HepG2 (cell line): ENCODE measurements around the gene MYO7B. TPM values are rescaled to one million over a fixed set of nuclear protein-coding genes. Genes with fewer than 3 reads are reported as not detected.

ENCODE experiments used
- ATAC-seq: fragments of 200-7000 bp; cut with Tn5 transposase; 3 replicates; pipeline ENCODE4 v1.9.1; 2020; ENCODE audit warnings: mild to moderate bottlenecking, moderate library complexity
- BruUV-seq: library from RNA; stranded (reverse); fragments of 400-500 nt; replicated peaks from 2 replicates; lab custom pipeline; 2021; lab: Mats Ljungman, UMichigan
- CTCF ChIA-PET: fragments of 300-600 bp; formaldehyde crosslinking; extraction: SDS; loops from one replicate; lab custom pipeline; 2021; ENCODE audit warnings: low total read pairs, inconsistent platforms, low intra/inter-chr PET ratio; lab: Yijun Ruan, JAX
- POLR2A ChIA-PET: fragments of 350-600 bp; sonication (Branson Sonifier 250); formaldehyde crosslinking; loops from one replicate; lab custom pipeline; 2020; ENCODE audit warnings: antibody characterized with exemption, inconsistent platforms; lab: Yijun Ruan, JAX
- DNase-seq: peaks from one replicate; pipeline ENCODE4 v3.0.0-alpha.2; 2015; ENCODE audit warnings: low spot score
- FAIRE-seq: peaks from 3 replicates; lab custom pipeline; 2011; peaks lifted over from hg19 to GRCh38; lab: Jason Lieb, UNC
- H2AFZ ChIP-seq: one replicate; pipeline ENCODE4 v1.6.1; 2011; ENCODE audit warnings: low read length, inconsistent platforms
- H3K27ac ChIP-seq: fragments of 300-600 bp; 3 replicates; pipeline ENCODE4 v1.8.0; 2011; ENCODE audit warnings: mixed run types, mild to moderate bottlenecking, mixed read lengths, low read length, inconsistent platforms; ENCODE audit not compliant: insufficient read depth; ENCODE audit errors: extremely low read length
- H3K27me3 ChIP-seq, 2 experiments: fragments of 200-600 bp in 1 of 2; 2 replicates in 1 of 2; 3 replicates in 1 of 2; pipeline versions ENCODE4 v1.6.0 to v1.8.0; 2011; ENCODE audit warnings: low read length in 2 of 2, mild to moderate bottlenecking in 2 of 2, moderate library complexity in 2 of 2, inconsistent platforms in 1 of 2; ENCODE audit not compliant: insufficient read depth in 2 of 2, control insufficient read depth in 1 of 2
- H3K36me3 ChIP-seq, 2 experiments: fragments of 200-600 bp in 1 of 2; replicated peaks in 1 of 2; 2 replicates in 1 of 2; 3 replicates in 1 of 2; pipeline versions ENCODE4 v1.5.1 to v1.8.0; 2011; ENCODE audit warnings: low read length in 2 of 2, inconsistent platforms in 1 of 2; ENCODE audit not compliant: insufficient read depth in 2 of 2, control insufficient read depth in 1 of 2
- H3K4me1 ChIP-seq: 2 replicates; pipeline ENCODE4 v1.5.1; 2012; ENCODE audit warnings: low read length, inconsistent platforms; ENCODE audit not compliant: insufficient read depth
- H3K4me2 ChIP-seq: 2 replicates; pipeline ENCODE4 v1.6.0; 2011; ENCODE audit warnings: low read depth, low read length, inconsistent platforms
- H3K4me3 ChIP-seq, 3 experiments: fragments of 200-600 bp in 1 of 3; sonication (generic), shearing (Covaris generic) in 1 of 3; replicated peaks in 1 of 3; 2 replicates each; pipeline ENCODE4 v1.5.1; 2011 to 2016; ENCODE audit warnings: low read length in 3 of 3, inconsistent platforms in 2 of 3, low read depth in 2 of 3, mild to moderate bottlenecking in 2 of 3, control low read depth in 1 of 3, mixed read lengths in 1 of 3; ENCODE audit not compliant: insufficient read depth in 1 of 3
- H3K79me2 ChIP-seq: one replicate; pipeline ENCODE4 v1.6.1; 2011; ENCODE audit warnings: low read length, inconsistent platforms; ENCODE audit not compliant: insufficient read depth
- H3K9ac ChIP-seq: 2 replicates; pipeline ENCODE4 v1.6.0; 2011; ENCODE audit warnings: mild to moderate bottlenecking, low read depth, low read length, inconsistent platforms; ENCODE audit not compliant: insufficient read depth
- H3K9me3 ChIP-seq: 2 replicates; pipeline ENCODE4 v1.5.1; 2012; ENCODE audit warnings: mild to moderate bottlenecking, low read length
- H4K20me1 ChIP-seq: 2 replicates; pipeline ENCODE4 v1.6.0; 2011; ENCODE audit warnings: inconsistent platforms, mild to moderate bottlenecking, low read length, moderate library complexity; ENCODE audit not compliant: insufficient read depth
- AKAP8 ChIP-seq: sonication (generic); formaldehyde crosslinking; IDR thresholded peaks from 2 replicates; pipeline ENCODE4 v1.5.1; 2020; ENCODE audit warnings: mild to moderate bottlenecking, missing genetic modification reagents
- CCDC6 ChIP-seq: sonication (generic); formaldehyde crosslinking; IDR thresholded peaks from 2 replicates; pipeline ENCODE4 v1.8.1; 2022; ENCODE audit warnings: mild to moderate bottlenecking, missing genetic modification reagents, moderate library complexity
- IRF2 ChIP-seq: IDR thresholded peaks from 2 replicates; pipeline ENCODE4 v1.6.1; 2018; ENCODE audit warnings: missing genetic modification reagents, missing compliant biosample characterization
- ISL2 ChIP-seq: sonication (generic); formaldehyde crosslinking; IDR thresholded peaks from 2 replicates; pipeline ENCODE4 v1.5.0; 2020; ENCODE audit warnings: missing genetic modification reagents
- MATR3 ChIP-seq: sonication (generic); formaldehyde crosslinking; IDR thresholded peaks from 2 replicates; pipeline ENCODE4 v1.4.0; 2020; ENCODE audit warnings: missing genetic modification reagents
- MXD4 ChIP-seq: IDR thresholded peaks from 2 replicates; pipeline ENCODE4 v1.6.1; 2016; ENCODE audit warnings: mild to moderate bottlenecking, missing biosample characterization, missing genetic modification reagents
- RBFOX2 ChIP-seq: fragments of 200-400 bp; formaldehyde crosslinking; IDR thresholded peaks from 2 replicates; pipeline ENCODE4 v1.6.1; 2017; ENCODE audit warnings: low read depth, mild to moderate bottlenecking, low read length
- RORA ChIP-seq: sonication (generic); formaldehyde crosslinking; IDR thresholded peaks from 2 replicates; pipeline ENCODE4 v1.5.0; 2020; ENCODE audit warnings: mild to moderate bottlenecking, missing genetic modification reagents, moderate library complexity
- SALL1 ChIP-seq: sonication (generic); formaldehyde crosslinking; IDR thresholded peaks from 2 replicates; pipeline ENCODE4 v1.8.0; 2022; ENCODE audit warnings: mild to moderate bottlenecking, missing genetic modification reagents
- SPEN ChIP-seq: sonication (generic); formaldehyde crosslinking; IDR thresholded peaks from 2 replicates; pipeline ENCODE4 v1.5.1; 2020; ENCODE audit warnings: low read depth, mild to moderate bottlenecking, missing genetic modification reagents
- ZNF446 ChIP-seq: sonication (generic); formaldehyde crosslinking; IDR thresholded peaks from 2 replicates; pipeline ENCODE4 v1.5.0; 2020; ENCODE audit warnings: mild to moderate bottlenecking, missing genetic modification reagents
- WGBS: methylation state at CpG from one replicate; pipeline ENCODE4 v1.1.6; 2017; ENCODE audit warnings: low lambda C conversion rate; 5-methylcytosine and 5-hydroxymethylcytosine counted together
- in situ Hi-C: cut with HindIII; loops from 2 replicates; pipeline ENCODE4 v1.10.0; 2017; ENCODE audit warnings: low pct_unique_long_range_greater_than_20kb; ENCODE audit not compliant: extremely low pct_ligation_motif_present
- intact Hi-C: fragments of 100-400 bp; cut with micrococcal nuclease; formaldehyde crosslinking; loops from one replicate; pipeline ENCODE4 v1.10.0; 2022; ENCODE audit not compliant: unreplicated experiment
- polyA plus RNA-seq, 8 experiments: library from polyadenylated mRNA; depleted of rRNA in 3 of 8; stranded (reverse) in 7 of 8; unstranded in 1 of 8; fragments of >200 nt; fragmentation: Illumina TruSeq in 4 of 8; extraction: Trizol in 4 of 8; gene quantifications; 2 replicates each; pipeline versions ENCODE4 v1.2.1 to v1.2.3, GENCODE V29; 2011 to 2016; ENCODE audit warnings: low read depth in 4 of 8, missing spikeins in 1 of 8, mixed read lengths in 1 of 8; ENCODE audit not compliant: insufficient read depth in 1 of 8
- total RNA-seq, 5 experiments: library from RNA; depleted of rRNA; stranded (reverse); fragments of >200 nt; fragmentation: Illumina TruSeq; extraction: Trizol; gene quantifications; 2 replicates each; pipeline ENCODE4 v1.2.3, GENCODE V29; 2016; ENCODE audit warnings: low read depth in 1 of 5
- TF ChIP-seq, protein P1 (sequence below): sonication (generic); formaldehyde crosslinking; IDR thresholded peaks from 2 replicates; pipeline ENCODE4 v1.4.0; 2020; ENCODE audit warnings: low read depth, mild to moderate bottlenecking, missing genetic modification reagents
- TF ChIP-seq, protein P2 (sequence below): sonication (generic); formaldehyde crosslinking; IDR thresholded peaks from 2 replicates; pipeline ENCODE4 v1.4.0; 2020; ENCODE audit warnings: missing genetic modification reagents
- TF ChIP-seq, protein P3 (sequence below): sonication (generic); formaldehyde crosslinking; conservative IDR thresholded peaks from 2 replicates; pipeline ENCODE4 v1.8.0; 2022; ENCODE audit warnings: low read depth, missing genetic modification reagents
- TF ChIP-seq, protein P4 (sequence below): sonication (generic); formaldehyde crosslinking; IDR thresholded peaks from 2 replicates; pipeline ENCODE4 v1.8.0; 2022; ENCODE audit warnings: missing genetic modification reagents, low read depth, mild to moderate bottlenecking, borderline replicate concordance

Gene MYO7B
- total and polyA plus RNA-seq, 2 of the 13 experiments (the other 11 are each of a cell fraction or from before 2014, with no cell fraction given): not detected

DNA sequence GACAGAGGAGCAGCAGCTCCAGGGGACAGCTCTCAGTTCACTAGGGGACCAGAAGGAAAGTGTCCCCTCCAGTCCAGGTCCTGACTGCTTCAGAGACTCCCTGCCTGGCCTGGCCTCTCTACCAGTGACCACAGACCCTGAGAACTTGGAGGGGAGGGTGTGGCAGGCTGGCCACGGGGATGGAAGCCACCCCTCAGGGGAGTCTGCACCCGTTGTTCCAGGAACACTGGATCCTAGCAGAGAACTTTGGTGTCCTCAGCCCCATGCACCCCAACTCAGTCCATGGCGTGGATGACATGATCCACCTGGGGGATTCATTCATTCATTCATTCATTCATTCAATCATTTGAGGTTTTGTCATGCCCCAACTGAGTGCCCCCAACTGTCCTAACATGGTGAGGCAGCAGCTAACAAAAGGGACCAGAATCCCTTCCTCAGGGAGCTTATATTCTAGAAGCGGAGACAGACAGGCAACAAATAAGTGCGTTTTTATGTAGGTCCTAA, 31.9 kb downstream of the MYO7B start:
- intact Hi-C loops: no loop called here
- Histone ChIP-seq H3K27ac (no peak overlapping the region), H3K4me2 (no peak overlapping the region), H3K9ac (no peak overlapping the region), H3K4me3 (no peak overlapping the region), H2AFZ (no peak overlapping the region), H3K36me3 (no peaks in the 10 kb centered on the region), H3K79me2 (no peaks in the 10 kb centered on the region), H3K4me1 (0 out of 2 replicates have a peak, but pooled peaks cover 7% of the 10 kb centered on the region), H3K9me3 (no peaks in the 10 kb centered on the region), H4K20me1 (no peaks in the 10 kb centered on the region), H3K27me3 (peaks cover 7 to 78% of the 10 kb centered on the region in 2 experiments)
- 30% methylated on average over 5 of the region's 5 CpGs for WGBS
- ATAC-seq: no peak
- no TSS peak for BruUV-seq
- TF ChIP-seq, protein P1, sequence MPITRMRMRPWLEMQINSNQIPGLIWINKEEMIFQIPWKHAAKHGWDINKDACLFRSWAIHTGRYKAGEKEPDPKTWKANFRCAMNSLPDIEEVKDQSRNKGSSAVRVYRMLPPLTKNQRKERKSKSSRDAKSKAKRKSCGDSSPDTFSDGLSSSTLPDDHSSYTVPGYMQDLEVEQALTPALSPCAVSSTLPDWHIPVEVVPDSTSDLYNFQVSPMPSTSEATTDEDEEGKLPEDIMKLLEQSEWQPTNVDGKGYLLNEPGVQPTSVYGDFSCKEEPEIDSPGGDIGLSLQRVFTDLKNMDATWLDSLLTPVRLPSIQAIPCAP (CRISPR knock-in tag): no peak
- TF ChIP-seq ISL2 (CRISPR knock-in tag) (no peak), AKAP8 (CRISPR knock-in tag) (no peak), ZNF446 (CRISPR knock-in tag) (no peak), RBFOX2 (no peak), MATR3 (no peak), SPEN (CRISPR knock-in tag) (no peak), CCDC6 (no peak), IRF2 (CRISPR knock-in tag) (no peak), RORA (CRISPR knock-in tag) (no peak), MXD4 (CRISPR knock-in tag) (no peak), SALL1 (no peak)
- TF ChIP-seq, protein P2, sequence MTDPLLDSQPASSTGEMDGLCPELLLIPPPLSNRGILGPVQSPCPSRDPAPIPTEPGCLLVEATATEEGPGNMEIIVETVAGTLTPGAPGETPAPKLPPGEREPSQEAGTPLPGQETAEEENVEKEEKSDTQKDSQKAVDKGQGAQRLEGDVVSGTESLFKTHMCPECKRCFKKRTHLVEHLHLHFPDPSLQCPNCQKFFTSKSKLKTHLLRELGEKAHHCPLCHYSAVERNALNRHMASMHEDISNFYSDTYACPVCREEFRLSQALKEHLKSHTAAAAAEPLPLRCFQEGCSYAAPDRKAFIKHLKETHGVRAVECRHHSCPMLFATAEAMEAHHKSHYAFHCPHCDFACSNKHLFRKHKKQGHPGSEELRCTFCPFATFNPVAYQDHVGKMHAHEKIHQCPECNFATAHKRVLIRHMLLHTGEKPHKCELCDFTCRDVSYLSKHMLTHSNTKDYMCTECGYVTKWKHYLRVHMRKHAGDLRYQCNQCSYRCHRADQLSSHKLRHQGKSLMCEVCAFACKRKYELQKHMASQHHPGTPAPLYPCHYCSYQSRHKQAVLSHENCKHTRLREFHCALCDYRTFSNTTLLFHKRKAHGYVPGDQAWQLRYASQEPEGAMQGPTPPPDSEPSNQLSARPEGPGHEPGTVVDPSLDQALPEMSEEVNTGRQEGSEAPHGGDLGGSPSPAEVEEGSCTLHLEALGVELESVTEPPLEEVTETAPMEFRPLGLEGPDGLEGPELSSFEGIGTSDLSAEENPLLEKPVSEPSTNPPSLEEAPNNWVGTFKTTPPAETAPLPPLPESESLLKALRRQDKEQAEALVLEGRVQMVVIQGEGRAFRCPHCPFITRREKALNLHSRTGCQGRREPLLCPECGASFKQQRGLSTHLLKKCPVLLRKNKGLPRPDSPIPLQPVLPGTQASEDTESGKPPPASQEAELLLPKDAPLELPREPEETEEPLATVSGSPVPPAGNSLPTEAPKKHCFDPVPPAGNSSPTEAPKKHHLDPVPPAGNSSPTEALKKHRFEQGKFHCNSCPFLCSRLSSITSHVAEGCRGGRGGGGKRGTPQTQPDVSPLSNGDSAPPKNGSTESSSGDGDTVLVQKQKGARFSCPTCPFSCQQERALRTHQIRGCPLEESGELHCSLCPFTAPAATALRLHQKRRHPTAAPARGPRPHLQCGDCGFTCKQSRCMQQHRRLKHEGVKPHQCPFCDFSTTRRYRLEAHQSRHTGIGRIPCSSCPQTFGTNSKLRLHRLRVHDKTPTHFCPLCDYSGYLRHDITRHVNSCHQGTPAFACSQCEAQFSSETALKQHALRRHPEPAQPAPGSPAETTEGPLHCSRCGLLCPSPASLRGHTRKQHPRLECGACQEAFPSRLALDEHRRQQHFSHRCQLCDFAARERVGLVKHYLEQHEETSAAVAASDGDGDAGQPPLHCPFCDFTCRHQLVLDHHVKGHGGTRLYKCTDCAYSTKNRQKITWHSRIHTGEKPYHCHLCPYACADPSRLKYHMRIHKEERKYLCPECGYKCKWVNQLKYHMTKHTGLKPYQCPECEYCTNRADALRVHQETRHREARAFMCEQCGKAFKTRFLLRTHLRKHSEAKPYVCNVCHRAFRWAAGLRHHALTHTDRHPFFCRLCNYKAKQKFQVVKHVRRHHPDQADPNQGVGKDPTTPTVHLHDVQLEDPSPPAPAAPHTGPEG: no peak
- TF ChIP-seq, protein P3, sequence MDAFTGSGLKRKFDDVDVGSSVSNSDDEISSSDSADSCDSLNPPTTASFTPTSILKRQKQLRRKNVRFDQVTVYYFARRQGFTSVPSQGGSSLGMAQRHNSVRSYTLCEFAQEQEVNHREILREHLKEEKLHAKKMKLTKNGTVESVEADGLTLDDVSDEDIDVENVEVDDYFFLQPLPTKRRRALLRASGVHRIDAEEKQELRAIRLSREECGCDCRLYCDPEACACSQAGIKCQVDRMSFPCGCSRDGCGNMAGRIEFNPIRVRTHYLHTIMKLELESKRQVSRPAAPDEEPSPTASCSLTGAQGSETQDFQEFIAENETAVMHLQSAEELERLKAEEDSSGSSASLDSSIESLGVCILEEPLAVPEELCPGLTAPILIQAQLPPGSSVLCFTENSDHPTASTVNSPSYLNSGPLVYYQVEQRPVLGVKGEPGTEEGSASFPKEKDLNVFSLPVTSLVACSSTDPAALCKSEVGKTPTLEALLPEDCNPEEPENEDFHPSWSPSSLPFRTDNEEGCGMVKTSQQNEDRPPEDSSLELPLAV (CRISPR knock-in tag): no peak
- TF ChIP-seq, protein P4, sequence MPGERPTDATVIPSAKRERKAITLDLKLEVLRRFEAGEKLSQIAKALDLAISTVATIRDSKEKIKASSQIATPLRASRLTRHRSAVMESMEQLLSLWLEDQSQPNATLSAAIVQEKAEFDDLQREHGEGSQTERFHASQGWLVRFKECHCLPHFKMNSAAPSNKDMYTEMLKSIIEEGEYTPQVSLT (CRISPR knock-in tag): no peak
- no peak for DNase-seq
- CTCF ChIA-PET: no interaction called here
- in situ Hi-C loops: no loop called here
- no peak for FAIRE-seq
- POLR2A ChIA-PET: no interaction called here
